Measurements from ENCODE around the gene TCF7L2.
"Not testable (repeated sequence)": the region's sequence is repeated elsewhere in the genome, so short reads cannot be mapped to it uniquely, and the experiment has no call there.

TCF7L2 gene

DNA sequence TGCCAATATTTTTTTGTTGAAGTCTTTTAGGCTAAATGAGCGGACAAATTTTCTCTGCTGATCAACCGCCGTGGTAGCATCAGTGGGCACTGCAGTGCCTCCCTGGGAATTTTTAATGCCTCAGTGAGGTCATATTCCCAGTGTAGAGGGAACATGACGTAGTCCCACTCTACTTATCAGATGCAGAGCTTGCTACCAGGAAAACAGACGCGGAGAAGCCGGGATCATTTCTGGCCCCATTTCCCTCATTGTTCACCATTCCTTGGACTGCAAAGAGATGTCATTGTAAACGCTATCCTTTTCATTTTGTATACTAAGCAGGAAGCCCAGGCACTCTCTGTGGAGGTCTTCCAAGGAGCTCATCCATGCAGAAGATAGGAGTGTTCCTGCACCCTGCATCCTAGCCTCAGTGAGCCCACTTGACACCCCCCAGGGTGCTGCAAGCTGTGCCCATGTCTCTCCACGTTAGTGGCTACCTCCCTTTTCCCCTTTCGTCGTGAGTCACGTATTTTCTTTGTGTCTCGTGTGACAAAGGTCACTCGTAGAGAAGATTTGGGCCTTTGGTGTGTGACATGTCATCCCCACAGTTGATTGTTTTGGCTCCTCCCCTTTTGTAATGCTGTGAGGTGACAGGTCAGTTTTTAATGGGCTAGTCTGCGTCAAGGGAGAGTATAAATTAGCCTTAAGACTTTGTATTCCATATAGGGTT, 145.5 kb downstream of the TCF7L2 start:
- DNase-seq (ENCODE audit: low read depth in 2 of 2) = no peak

DNA sequence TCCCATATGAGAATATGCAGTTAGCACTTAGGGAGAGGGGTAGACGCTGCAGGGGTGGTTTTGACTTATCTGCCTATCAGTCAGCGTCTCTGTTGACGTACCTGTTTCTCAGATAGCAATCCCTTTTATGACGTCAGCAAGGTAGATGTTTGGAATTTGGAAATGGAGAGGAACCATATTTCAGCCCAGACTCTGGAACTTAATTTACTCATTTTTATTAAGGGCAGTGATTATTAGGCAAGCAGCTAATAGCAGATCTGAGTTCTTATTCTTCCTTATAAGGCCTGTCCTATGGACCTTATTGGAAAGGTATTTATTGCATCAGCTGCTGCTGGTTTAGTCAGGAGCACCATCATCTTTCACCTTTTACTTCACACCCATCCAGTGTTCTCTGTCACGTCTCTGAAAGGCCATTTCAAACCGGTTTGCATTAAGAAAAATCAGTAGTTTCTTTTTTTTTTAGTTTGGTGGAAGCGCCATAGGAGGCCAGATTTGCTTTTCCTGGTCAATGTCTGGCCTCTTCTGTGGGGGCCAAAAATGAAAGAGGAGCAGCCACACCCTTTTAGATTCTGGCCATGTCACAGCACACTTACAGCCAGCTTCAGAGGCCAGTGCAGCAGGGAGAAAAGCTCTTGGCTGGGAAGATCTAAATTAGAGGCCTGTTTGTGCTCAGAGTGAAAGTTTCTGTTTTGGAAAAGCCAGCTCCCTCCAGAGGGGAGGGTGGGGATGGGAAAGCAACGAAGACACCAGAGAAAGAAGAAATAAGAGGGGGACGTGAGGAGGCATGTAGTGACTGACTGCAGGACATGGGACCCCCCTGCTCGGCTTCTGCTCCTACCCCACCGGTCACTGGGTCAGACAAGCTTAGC, 146.3 kb downstream of the TCF7L2 start:
- DNase-seq (ENCODE audit: low read depth in 2 of 2) = no peak

DNA sequence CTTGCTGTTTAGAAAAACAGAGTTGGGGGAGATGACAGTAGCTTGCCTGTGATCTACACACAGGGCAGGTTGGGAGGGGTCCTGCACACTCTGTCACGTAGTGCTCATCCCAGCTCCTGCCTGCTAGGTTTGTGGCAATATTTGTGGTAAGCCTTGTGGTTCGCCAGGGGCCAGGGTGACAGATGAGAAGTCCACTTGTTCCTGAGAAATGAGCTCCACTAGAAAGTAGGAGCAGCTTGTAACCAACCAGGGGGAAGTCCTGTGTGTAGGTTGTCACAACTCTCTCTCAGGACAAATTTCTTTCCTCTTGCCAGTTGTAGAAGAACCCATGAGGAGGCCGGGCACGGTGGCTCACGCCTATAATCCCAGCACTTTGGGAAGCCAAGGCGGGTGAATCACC, 147.0 kb downstream of the TCF7L2 start:
- DNase-seq (ENCODE audit: low read depth in 2 of 2) = no peak

GRCh38 chr10:113099431-113100183, 149.6 kb downstream of the TCF7L2 start:
- no peak for DNase-seq (ENCODE audit: low read depth in 2 of 2)

GRCh38 chr10:113100281-113100680, 150.2 kb downstream of the TCF7L2 start:
- DNase-seq (ENCODE audit: low read depth in 2 of 2) = no peak

DNA sequence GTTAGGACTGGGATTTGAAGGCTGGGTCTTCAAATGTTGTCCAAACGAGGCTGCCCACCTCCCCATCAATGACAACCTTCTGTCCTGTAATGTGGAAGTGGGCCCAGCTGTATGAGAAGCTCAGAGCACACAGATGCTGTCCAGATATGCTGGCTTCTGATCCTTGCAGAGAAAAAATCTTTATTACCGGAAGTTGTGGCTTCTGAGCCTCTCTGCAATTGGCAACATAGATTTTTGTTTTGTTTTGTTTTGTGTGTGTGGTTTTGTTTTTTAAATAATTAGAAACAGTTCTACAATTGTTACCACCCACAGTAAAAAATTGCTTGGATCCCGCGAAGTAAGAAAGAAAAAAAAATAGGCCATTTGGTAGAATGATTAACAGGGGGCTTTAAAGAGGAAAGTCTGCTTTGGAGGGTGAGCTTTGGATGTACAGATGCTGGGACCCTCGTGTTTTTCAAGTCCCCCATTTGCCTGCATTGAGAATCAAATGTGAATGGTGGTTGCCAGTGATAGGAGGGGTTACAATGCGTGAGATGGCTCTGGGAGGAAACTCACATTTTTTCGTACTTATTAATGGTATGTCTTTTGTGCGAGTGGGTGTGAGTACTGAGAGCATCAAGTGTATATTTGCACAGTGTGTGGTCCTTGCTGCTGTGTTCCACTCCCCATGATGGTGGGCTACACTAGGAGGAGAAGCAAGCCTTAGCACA, 153.2 kb downstream of the TCF7L2 start:
- no peak for DNase-seq (ENCODE audit: low read depth in 2 of 2)

DNA sequence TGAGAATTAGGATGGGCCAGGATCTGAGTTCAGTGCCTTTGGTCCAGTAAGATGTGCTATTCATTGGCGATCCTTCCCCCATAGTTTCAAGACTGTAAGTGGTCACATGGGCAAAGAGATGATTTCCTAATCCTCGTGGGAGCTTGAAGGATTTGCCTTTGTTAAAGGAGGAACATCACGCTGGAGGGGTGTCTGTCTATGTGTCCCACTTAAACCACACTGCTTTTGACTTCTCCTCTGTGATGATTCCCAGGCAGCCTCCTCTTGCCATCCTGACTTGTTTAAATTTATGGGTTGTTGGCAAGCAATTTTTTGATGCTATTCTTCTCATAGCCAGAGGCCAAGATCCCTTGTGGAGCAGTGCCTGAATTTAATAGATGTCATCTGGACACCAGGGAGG, 154.0 kb downstream of the TCF7L2 start:
- no peak for DNase-seq (ENCODE audit: low read depth in 2 of 2)

DNA sequence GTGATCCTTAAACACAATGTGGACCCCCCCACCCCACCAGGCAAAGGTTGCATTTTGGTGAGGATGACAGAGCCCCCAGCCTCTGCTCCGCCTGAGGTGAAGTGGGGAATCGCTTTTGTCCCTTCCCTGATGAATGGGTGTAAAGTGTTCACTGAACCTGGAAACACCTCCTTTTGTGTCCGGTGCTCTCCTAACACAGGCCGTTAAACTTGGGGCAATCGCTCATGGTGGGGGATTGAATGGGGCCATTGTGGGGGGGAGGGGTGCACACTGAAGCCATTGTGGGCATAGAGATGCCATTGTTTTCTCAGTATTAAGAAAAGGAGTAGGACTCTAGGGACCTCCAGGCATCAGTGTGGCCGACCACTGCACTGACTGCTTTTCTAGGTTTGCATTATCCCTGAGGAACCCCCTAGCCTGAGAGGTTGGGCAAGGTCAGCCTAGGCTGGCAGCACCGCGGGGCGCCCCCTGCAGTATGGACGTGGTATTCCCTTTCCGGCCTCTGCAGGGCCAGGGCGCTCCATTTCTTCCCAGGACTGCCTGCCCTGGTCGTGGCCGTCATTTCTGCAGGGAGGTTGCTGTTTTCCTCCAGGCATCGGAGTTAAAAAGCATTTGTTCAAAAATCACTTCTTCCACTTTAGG, 158.3 kb downstream of the TCF7L2 start:
- DNase-seq (ENCODE audit: low read depth in 2 of 2) = peak; percentile 12 to 25

DNA sequence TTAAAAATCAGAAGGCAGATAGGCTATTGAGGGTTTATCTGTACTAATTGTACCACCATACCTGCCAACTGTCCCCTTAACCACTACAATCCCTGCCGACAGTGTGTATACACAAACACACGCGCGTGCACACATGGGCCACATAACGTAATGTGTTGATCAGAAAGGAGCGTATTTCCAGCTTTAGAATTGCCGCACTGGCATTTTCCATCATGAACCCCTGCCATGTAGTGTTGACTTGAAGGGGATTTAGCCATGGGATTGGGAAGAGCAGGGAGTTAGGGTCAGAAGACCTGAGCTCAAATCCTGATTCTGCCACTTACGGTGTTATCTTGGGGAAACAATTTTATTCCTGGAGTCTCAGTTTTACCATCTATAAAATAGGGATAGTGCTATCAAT, 158.9 kb downstream of the TCF7L2 start:
- DNase-seq (ENCODE audit: low read depth in 2 of 2) = no peak

DNA sequence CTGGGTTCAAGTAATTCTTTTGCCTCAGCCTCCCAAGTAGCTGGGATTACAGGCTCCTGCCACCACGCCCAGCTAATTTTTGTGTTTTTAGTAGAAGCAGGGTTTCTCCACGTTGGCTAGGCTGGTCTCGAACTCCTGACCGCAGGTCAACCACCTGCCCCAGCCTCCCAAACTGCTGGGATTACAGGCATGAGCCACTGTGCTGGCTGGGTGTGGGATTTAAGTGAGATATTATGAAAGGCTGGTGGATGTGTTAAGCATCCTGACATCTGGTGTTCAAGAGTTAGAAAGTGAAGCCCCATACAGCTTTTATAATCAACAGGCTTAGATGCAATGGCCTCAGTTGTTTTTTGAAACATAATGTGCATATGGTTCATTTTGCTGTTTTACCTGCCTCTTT, 159.4 kb downstream of the TCF7L2 start:
- DNase-seq (ENCODE audit: low read depth in 2 of 2) = not testable (repeated sequence)

DNA sequence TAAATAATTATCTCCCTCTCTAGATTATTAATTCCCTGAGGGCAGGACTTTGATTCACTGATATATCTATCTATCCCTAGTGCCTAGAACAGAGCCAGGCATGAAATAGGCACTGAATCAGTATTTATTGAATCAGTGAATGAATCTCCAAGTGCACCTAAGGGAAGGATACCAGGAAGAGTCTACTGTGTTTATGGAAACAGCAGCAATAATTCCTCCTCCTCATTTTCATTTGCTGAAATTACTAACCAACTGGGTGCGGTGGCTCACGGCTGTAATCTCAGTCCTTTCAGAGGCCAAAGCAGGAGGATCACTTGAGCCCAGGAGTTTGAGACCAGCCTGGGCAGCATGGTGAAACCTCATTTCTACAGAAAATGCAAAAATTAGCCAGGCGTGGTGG, 161.2 kb downstream of the TCF7L2 start:
- DNase-seq (ENCODE audit: low read depth in 2 of 2) = no peak

DNA sequence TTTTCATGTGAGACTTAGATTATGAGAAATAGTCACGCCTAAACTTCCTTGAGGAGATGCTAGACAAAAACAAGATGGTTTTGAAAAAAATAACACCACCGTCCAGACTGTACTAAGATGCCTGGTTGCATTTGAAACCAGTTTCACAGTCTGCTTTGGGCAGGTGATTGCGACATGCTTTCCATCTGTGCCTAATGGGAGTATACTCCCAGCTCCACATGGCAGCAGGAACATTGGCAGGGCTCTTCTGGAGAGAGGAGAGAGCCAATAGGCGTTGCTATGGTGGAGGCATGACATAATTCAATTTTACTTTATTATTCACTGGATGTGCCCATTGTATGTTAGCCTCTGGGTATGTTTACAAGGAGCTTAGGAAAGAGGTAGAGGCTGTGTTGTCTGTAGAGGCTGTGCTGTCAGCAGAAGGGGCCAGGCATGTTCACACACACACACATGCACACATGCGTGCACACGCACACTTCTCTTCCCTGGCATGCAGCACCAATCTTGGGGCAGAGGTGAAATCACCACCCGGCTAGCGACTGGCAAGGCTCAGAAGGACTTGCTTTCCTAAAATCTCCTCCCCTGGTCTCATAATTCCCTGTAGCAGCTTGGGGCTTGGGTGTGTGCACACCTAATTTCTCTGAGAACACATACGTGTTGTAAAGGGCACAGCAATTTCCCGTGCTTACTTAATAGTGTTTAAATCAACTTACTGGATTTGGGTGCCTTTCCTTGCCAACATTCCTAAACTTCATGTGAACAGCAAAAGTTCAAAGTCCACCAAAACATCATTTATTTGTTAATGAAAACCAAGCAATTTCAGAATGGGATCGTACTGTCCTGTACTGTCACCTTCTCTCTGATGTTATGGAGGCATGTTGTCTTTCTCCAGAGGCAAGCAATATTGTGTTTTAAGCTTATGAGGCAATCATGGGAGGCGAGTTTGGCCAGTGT, 162.1 kb downstream of the TCF7L2 start:
- no peak for DNase-seq (ENCODE audit: low read depth in 2 of 2)

- DNase-seq (ENCODE audit: low read depth in 2 of 2) = no peak
Observed at GRCh38 chr10:113113241-113113640, 163.2 kb downstream of the TCF7L2 start.

GRCh38 chr10:113113918-113114317, 163.9 kb downstream of the TCF7L2 start:
- no peak for DNase-seq (ENCODE audit: low read depth in 2 of 2)

DNA sequence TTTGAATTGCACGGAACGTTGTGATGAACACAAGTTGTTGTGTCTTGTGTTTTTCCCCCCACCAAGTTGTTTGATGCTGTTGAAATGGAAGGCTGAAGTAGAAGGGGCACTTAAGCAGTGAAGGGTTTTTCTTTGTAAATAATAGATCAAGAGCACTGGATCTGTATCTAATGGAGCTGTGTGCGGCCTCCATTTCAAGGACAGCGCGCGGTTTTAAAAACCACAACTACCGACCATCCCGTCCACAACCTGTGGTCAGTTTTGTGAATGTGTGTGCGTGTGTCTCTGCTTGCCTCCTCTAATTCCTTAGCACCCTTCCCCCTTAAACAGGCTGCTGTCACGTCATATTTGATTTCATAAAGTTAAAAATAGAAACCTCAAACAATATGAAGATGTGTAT, 165.5 kb downstream of the TCF7L2 start:
- DNase-seq (ENCODE audit: low read depth in 2 of 2) = no peak

GRCh38 chr10:113118882-113119281, 168.8 kb downstream of the TCF7L2 start:
- DNase-seq (ENCODE audit: low read depth in 2 of 2) = no peak

DNA sequence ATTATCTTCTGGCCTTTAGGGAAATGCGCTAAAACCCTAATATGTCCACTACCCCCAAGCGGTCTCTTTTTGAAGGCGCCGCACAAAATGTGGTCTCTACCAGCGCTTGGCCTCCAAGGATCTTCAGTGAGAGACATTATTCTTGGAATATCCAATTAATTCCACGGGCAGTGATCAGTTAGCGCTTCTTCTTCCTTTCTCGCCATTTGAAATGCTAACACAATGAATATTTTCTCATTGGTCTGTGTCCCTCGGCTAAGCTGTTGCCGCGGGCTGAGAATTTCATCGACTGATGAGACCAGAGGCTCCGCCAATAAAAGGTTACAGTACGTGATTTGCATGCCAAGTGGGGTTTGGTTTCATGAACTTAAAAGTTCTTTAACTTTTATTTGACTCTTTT, 169.8 kb downstream of the TCF7L2 start:
- DNase-seq (ENCODE audit: low read depth in 2 of 2) = no peak

DNA sequence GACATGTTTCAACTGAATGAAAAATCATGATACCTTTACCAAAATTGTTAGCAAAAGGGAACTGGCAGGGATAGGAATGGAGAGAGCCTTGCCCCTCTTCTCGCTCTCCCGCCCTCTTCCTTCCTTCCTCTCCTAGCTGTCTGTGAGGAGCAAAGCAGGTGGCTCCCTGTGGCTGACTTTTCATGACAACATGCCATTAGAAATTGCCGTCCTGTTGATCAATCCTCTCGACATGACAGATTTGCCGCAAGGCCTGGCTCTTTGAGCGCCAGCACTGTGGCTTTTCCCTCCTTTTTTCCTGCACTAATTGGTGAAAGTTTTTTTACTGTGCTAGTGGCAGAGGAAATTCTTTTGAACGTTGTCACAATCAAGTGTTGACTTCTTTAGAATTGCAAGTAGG, 171.1 kb downstream of the TCF7L2 start:
- no peak for DNase-seq (ENCODE audit: low read depth in 2 of 2)

DNA sequence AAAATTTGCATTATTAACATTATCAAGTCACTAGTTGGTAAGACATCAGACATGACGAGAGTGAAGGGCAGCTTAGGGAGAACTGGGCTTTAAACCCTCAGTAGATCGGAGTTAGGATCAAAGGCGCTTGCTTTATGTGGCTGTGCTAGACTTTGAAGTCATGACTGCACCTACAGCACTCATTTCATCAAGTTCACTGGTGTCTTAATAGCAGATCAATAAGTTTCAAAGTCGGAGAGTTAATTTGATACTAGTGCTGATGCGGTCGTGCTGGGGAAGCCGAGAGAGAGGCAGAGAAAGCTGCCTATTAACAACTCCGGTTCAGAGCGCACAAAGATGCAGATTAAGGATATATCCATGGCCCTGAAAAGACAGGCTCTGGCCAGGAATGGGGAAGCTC, 172.9 kb downstream of the TCF7L2 start:
- DNase-seq (ENCODE audit: low read depth in 2 of 2) = no peak

DNA sequence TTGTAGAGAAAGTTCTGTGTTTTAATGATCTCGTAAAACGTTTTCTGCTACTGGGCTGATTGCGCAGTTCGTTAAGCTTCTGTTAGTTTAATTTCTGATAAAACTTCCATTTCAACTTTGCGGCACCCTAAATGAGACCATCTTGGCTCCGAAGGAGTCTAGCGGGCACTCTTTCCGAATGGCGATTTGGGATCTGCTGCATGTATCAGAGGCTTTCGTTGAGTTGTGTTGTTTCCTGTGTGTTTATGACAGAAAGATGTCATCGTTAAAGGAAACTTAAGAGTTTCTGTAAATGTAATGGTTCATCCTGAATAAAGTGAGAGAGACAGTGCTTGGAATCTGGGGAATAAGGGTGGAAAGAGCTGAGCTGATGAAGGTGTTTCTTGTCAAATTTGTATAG, 174.7 kb downstream of the TCF7L2 start:
- DNase-seq (ENCODE audit: low read depth in 2 of 2) = no peak
